HG03432 (cell line): Measurements from ENCODE around the gene SH3BP2.

ENCODE experiments used
- ATAC-seq: cut with Tn5 transposase; IDR thresholded peaks from one replicate; pipeline ENCODE4 v1.9.1; 2021; ENCODE audit warnings: mild to moderate bottlenecking, moderate library complexity; ENCODE audit not compliant: unreplicated experiment

Gene SH3BP2

GRCh38 chr4:2800691-2801596 is 8.1 kb downstream of the SH3BP2 start:
- ATAC-seq: peak; percentile 41

DNA sequence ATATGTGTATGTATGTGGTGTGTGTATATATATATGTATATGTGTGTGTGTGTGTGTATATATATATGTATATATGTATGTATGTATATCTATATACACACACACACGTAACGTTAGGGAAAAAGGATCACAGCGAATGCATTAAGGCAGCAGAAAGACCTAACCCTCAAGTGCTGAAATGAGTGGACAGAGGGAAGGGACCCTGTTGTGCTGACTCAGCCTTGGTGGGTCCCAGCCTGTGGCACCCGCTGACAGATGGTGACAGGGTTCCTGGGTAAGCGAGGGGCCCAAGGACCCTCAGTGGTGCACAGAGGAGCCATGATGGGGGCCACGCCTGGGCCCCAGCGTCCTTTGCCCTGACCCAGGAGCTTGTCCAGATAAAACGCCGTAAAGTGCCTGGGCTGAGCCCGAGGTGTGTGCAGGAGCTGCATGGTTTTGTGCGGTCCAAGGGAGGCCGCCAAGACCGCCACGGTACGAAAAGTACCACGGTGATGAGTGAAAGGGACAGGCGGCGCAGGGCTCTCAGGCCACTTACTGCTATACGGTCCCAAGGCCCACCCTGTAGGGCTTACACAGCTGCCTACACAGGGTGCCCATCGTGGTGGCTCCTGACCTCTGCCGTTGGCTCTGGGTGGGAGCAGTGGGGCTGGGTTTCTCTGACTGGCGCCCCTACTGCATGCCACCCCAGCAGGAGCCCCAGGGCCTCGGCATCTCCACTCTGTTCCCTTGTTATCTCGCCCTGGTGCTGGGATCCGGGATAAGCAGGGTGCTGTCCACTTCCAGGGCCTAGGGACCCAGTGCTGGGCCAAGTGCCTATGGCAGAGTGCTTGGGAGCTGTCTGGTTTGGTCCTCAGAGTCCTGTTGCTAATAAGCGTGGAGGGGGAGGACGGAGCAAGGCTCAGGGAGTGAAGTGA is 10.0 kb downstream of the SH3BP2 start:
- no peak for ATAC-seq

DNA sequence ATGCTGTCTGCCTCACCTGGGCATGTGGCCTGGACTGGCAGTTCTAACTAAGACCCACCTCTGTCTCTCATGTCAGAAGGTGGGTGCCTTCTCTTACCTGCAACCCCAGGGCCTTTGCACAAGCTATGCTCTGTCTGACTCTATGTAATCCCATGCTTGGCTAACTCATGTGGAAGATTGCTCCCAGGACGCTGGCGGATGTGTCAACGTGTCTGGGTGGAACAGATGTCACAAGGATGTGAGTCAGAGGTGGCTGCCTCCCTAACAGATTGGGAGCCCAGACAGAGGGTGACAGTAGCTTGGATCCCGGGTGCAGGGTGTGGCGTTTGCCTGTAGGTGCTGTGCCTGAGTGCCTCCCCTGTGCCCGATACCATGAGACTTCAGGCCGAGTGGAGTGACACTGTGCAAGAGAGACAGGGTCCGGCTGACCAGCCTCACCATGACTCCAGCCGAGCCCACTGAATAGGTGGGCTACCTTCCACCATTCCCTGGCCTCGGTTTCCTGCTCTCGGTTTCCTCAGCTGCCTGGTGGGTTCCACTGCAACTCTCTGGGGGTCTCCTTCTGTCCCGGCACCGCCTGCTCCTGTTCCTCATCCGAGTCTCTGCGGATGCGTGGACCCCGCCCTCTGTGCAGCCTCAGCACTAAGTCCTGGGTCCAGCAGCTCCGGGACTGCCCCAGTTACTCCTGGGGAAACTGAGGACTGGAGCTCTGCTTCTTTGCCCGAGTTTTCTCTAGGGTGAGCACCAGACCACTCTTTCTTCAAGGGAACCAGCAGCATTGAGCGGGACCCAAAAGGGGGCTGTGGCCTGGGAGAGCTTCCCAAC is 11.0 kb downstream of the SH3BP2 start:
- ATAC-seq: no peak

DNA sequence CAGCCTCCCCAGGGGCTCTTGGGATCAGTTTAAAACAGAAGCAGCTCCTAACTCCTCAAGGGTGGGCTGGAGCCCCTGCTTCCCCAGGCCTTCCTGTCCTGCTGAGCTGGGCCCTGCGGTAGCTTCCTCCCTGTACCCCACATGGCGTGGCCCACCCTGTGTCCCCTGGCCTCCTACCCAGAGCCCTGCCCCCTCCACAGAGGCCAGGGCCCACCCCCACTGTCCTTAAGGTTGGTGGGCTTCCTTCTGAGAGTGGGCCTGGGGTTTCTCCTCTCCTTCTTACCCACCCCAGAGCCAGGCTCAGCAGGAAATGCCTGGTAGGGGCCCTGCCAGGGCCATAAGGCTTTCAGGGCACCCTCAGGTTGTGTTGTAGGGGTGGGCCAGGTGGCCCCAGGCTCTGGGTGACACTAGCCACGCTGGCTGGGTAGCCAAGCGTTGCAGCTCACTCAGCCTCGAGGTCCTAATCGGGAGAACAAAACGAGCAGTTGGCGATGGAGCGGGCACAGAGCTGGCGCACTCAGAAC is 11.6 kb downstream of the SH3BP2 start:
- ATAC-seq: no peak

DNA sequence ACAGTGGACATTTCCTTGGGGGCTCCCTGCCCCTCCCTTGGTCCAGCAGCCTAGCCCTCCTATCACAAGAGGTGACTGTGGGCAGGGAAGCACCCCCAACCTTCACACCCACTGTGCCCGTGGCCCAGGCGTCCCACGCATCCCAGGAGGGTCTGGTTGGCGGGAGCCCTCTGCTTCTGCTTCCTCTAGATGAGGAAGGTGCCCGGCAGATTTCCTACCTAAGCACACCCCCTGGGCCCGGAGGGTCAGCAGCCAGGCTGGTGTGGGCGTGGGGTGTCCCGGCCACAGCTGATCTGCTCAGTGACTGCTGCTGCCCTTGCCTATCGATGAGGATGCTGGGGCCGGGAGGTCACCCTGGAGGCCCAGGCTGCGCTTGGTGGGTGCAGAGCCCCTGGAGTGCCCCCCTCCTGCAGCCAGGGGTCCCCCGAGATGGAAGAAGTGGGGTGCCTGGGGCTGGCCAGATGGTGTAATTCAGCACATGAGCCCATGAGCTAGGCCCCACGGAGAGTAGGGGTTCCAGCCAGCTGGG is 12.2 kb downstream of the SH3BP2 start:
- no peak for ATAC-seq

GRCh38 chr4:2805712-2806389 is 13.0 kb downstream of the SH3BP2 start:
- ATAC-seq: no peak

DNA sequence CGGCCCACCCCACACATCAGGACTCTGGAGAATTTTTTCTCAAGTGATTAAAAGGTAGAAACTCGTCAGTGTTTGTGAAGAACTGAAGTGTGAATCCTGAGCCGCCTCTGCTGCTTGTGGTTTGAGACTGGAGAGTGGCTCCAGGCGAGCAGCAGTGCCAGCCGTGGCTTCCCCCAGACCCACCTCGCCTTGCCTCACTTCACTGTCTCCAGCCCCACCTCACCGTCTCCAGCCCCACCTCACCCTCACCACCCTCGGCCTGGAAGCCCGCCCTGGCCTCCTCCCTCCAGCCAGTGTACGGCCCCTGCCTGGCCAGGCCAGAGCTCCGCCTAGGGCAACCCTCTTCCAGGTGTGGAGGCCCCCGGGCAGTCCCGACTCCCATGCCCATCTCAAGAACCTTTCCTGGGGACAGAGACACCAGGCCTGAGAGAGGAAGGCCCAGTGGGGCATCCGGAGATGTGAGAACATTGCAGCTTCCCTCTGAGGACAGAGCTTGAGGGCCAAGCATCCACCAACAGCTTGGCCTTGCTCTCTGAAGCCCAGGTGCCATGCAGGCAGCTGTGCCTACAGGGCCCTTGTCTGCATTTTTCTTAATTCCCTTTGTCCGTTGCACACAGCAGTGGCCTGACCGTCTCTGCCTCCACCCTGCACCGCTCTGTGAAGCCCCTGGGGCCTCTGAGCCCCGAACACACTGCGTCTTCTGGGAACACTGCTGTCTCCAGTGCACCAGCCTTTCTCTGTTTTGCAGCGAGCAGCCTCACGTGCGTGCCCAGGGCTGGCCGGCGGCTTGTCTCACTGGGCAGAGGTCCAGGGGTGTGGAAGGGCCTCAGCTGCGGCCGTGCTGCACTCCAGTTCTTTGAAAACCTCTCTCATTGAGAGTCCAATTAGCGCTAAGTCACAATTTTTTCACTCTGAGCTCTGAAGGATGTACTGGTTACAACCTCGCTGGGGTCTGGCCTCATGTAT is 13.8 kb downstream of the SH3BP2 start:
- ATAC-seq: no peak

DNA sequence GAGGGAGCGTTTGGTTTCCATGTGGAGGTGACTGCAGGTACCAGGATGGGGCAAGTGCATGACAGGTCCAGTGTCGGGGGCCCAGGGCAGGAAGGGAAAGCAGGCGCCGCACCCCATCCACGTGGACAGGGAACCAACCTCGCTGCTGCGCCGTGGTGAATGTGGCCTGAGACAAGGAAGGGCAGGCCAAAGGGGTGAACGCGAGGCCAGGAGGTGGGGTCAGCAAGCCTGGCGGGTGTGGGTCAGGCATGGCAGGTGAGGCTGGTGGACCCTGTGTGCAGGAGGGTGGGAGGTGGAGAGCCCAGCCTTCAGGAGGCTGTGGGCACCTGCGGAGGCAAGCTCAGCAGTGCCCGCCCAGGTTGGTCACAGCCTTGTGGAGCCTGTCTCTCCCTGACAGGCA is 14.7 kb downstream of the SH3BP2 start:
- ATAC-seq: no peak

DNA sequence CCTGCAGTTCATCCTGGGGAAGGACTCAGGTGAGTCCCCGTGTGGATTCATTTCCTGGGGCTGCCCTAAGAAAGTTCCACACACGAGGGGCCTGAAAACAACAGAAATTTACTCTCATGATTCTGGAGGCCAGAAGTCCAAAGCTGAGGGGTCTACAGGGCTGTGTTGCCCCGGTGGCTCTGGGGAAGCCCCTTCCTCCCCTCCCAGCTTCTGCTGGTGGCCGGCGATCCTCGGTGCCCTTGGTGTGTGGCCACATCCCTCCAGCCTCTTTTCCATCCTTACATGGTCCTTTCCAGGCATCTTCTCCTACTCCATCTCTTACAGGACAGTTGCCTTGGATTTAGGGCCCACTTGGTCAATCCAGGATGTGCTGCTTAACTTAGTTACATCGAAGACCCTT is 15.1 kb downstream of the SH3BP2 start:
- no peak for ATAC-seq

DNA sequence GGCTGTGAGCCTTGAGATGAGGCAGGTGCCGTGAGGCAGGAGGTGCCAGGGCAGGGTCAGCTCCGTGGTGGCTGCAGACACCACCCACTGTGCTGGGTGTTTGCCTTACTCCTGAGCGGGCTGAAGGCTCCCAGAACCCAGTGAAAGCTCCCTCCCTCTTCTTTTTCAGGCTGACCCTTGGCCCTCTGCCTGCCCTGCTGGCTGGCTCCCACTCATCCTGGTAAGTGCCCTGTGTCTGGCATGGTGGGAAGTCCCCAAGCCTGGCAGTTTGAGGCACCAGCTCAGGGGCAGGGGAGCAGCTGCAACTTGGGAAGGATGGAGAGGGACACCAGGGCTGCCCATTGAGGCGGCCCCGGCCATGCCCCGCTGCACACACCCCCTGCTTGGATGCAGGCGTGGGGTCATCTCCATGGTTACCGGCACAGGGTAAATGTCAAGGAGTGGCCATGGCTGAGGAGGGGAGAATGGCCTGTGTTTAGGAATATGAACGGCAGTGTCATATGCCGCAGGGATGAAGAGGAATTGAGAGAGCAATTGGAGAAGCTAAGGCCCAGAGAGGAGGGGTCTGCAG is 16.8 kb downstream of the SH3BP2 start:
- no peak for ATAC-seq

- no peak for ATAC-seq
These were observed 17.5 kb downstream of the SH3BP2 start for GRCh38 chr4:2810388-2810787.

- peak; percentile 83 for ATAC-seq
These were observed 19.1 kb downstream of the SH3BP2 start for GRCh38 chr4:2811830-2812611.

DNA sequence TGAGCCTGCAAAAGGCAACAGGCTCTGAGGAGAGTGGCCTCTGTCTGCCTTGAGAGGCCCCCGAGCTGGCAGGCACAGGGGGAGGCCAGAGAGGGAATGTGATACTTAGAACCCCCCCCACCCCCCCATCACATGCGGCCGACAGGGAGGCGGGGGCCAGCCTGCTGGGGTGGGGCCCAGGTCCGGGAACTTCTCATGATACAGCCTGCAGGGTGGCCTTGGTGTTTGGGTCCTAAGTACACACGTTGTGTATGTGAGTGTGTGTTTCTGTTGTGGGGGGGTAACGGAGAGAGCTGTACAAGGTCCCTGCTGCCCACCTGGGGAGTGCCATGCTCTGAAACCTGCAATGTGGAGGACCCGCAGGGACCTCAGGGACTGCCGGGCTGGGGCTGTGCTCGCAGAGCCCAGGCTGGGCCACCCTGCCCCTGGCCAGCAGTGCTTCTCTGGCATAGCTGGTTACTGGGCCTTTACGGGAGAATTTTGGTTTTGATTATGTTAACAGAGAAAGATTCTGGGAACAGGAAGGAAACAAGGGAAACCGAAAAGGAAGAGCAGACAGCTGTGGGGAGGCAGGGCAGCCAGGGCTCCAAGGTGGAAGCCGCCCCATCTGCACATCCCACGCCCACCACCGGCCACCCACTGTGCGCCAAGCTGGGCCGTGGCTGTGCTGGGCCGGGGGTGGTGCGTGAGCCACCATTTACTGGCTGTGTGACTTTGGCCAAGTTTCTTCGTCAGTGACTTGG is 19.9 kb downstream of the SH3BP2 start:
- no peak for ATAC-seq

DNA sequence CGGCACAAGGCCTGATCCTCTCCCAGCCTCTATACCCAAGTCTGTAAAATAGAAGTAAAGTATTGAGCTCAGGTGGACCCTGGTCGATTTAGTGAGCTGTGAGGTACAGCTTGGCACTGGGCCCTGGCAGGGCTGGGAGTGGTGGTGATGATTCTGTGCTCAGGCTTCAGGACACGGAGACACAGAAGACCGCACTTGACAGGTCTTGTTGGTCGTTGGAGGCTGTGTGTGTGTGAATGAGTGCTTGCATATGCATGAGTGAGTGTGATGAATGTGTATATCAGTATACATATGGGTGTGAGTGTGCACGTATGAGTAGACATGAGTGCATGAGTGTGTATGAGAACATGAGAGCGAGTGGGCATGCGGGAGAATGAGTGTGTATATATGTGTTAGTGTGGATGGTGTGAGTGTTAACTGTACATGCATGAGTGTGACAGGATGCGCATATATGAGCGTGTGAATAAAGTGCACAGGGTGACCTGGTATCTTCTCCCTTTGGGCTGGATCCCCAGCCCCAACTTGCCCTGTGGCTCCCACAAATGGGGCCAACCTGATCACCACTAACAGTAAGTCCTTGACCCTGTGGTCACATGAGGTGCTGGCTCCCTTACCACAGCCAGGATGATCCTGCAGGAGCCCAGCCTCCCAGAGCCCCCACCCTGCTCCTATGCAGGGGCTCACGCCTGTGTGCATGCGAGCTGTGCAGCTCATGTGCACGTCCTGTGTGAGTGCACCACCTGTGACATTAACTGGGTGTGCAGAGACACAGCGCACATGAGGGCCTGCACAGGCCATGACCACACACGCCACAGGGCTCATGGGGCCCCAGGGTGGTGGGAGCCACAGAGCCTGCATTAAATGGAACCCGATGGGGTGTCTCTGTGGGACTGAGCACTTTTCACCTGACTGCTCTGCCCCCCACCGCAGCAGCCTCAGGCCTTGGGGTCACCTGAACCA is 20.8 kb downstream of the SH3BP2 start:
- ATAC-seq: no peak

GRCh38 chr4:2814627-2815270 is 21.9 kb downstream of the SH3BP2 start:
- no peak for ATAC-seq
